HepG2 (cell line): ENCODE results near the gene FARSB. TPM values are rescaled to one million over a fixed set of nuclear protein-coding genes. Genes with fewer than 3 reads are reported as not detected.

ENCODE experiments used
- ATAC-seq: fragments of 200-7000 bp; cut with Tn5 transposase; 3 replicates; pipeline ENCODE4 v1.9.1; 2020; ENCODE audit warnings: mild to moderate bottlenecking, moderate library complexity
- BruUV-seq: library from RNA; stranded (reverse); fragments of 400-500 nt; replicated peaks from 2 replicates; lab custom pipeline; 2021; lab: Mats Ljungman, UMichigan
- CTCF ChIA-PET: fragments of 300-600 bp; formaldehyde crosslinking; extraction: SDS; loops from one replicate; lab custom pipeline; 2021; ENCODE audit warnings: low total read pairs, inconsistent platforms, low intra/inter-chr PET ratio; lab: Yijun Ruan, JAX
- POLR2A ChIA-PET: fragments of 350-600 bp; sonication (Branson Sonifier 250); formaldehyde crosslinking; loops from one replicate; lab custom pipeline; 2020; ENCODE audit warnings: antibody characterized with exemption, inconsistent platforms; lab: Yijun Ruan, JAX
- DNase-seq: peaks from one replicate; pipeline ENCODE4 v3.0.0-alpha.2; 2015; ENCODE audit warnings: low spot score
- FAIRE-seq: peaks from 3 replicates; lab custom pipeline; 2011; peaks lifted over from hg19 to GRCh38; lab: Jason Lieb, UNC
- H2AFZ ChIP-seq: one replicate; pipeline ENCODE4 v1.6.1; 2011; ENCODE audit warnings: low read length, inconsistent platforms
- H3K27ac ChIP-seq: fragments of 300-600 bp; 3 replicates; pipeline ENCODE4 v1.8.0; 2011; ENCODE audit warnings: mixed run types, mild to moderate bottlenecking, mixed read lengths, low read length, inconsistent platforms; ENCODE audit not compliant: insufficient read depth; ENCODE audit errors: extremely low read length
- H3K27me3 ChIP-seq, 2 experiments: fragments of 200-600 bp in 1 of 2; 2 replicates in 1 of 2; 3 replicates in 1 of 2; pipeline versions ENCODE4 v1.6.0 to v1.8.0; 2011; ENCODE audit warnings: low read length in 2 of 2, mild to moderate bottlenecking in 2 of 2, moderate library complexity in 2 of 2, inconsistent platforms in 1 of 2; ENCODE audit not compliant: insufficient read depth in 2 of 2, control insufficient read depth in 1 of 2
- H3K36me3 ChIP-seq, 2 experiments: fragments of 200-600 bp in 1 of 2; replicated peaks in 1 of 2; 2 replicates in 1 of 2; 3 replicates in 1 of 2; pipeline versions ENCODE4 v1.5.1 to v1.8.0; 2011; ENCODE audit warnings: low read length in 2 of 2, inconsistent platforms in 1 of 2; ENCODE audit not compliant: insufficient read depth in 2 of 2, control insufficient read depth in 1 of 2
- H3K4me1 ChIP-seq: 2 replicates; pipeline ENCODE4 v1.5.1; 2012; ENCODE audit warnings: low read length, inconsistent platforms; ENCODE audit not compliant: insufficient read depth
- H3K4me2 ChIP-seq: 2 replicates; pipeline ENCODE4 v1.6.0; 2011; ENCODE audit warnings: low read depth, low read length, inconsistent platforms
- H3K4me3 ChIP-seq, 3 experiments: fragments of 200-600 bp in 1 of 3; sonication (generic), shearing (Covaris generic) in 1 of 3; replicated peaks in 1 of 3; 2 replicates each; pipeline ENCODE4 v1.5.1; 2011 to 2016; ENCODE audit warnings: low read length in 3 of 3, inconsistent platforms in 2 of 3, low read depth in 2 of 3, mild to moderate bottlenecking in 2 of 3, control low read depth in 1 of 3, mixed read lengths in 1 of 3; ENCODE audit not compliant: insufficient read depth in 1 of 3
- H3K79me2 ChIP-seq: one replicate; pipeline ENCODE4 v1.6.1; 2011; ENCODE audit warnings: low read length, inconsistent platforms; ENCODE audit not compliant: insufficient read depth
- H3K9ac ChIP-seq: 2 replicates; pipeline ENCODE4 v1.6.0; 2011; ENCODE audit warnings: mild to moderate bottlenecking, low read depth, low read length, inconsistent platforms; ENCODE audit not compliant: insufficient read depth
- H3K9me3 ChIP-seq: 2 replicates; pipeline ENCODE4 v1.5.1; 2012; ENCODE audit warnings: mild to moderate bottlenecking, low read length
- H4K20me1 ChIP-seq: 2 replicates; pipeline ENCODE4 v1.6.0; 2011; ENCODE audit warnings: inconsistent platforms, mild to moderate bottlenecking, low read length, moderate library complexity; ENCODE audit not compliant: insufficient read depth
- CBFB ChIP-seq: sonication (generic); formaldehyde crosslinking; IDR thresholded peaks from 2 replicates; pipeline ENCODE4 v1.4.0; 2020; ENCODE audit warnings: missing genetic modification reagents
- CCDC6 ChIP-seq: sonication (generic); formaldehyde crosslinking; IDR thresholded peaks from 2 replicates; pipeline ENCODE4 v1.8.1; 2022; ENCODE audit warnings: mild to moderate bottlenecking, missing genetic modification reagents, moderate library complexity
- FOXP4 ChIP-seq: sonication (generic); formaldehyde crosslinking; IDR thresholded peaks from 2 replicates; pipeline ENCODE4 v1.4.0; 2020; ENCODE audit warnings: missing genetic modification reagents
- KAT8 ChIP-seq: IDR thresholded peaks from 2 replicates; pipeline ENCODE4 v1.6.1; 2016; ENCODE audit warnings: missing genetic modification reagents, missing compliant biosample characterization
- KDM6A ChIP-seq: IDR thresholded peaks from 2 replicates; pipeline ENCODE4 v1.6.1; 2016; ENCODE audit warnings: low read depth
- SNAPC5 ChIP-seq: sonication (generic); formaldehyde crosslinking; IDR thresholded peaks from 2 replicates; pipeline ENCODE4 v1.8.1; 2023; ENCODE audit warnings: mild to moderate bottlenecking, missing genetic modification reagents, borderline replicate concordance
- STAG1 ChIP-seq: sonication (generic); formaldehyde crosslinking; IDR thresholded peaks from 2 replicates; pipeline ENCODE4 v1.4.0; 2020; ENCODE audit warnings: missing genetic modification reagents
- TSC22D2 ChIP-seq: sonication (generic); formaldehyde crosslinking; IDR thresholded peaks from 2 replicates; pipeline ENCODE4 v1.5.1; 2020; ENCODE audit warnings: missing genetic modification reagents, mild to moderate bottlenecking, borderline replicate concordance
- ZNF180 ChIP-seq: sonication (generic); formaldehyde crosslinking; IDR thresholded peaks from 2 replicates; pipeline ENCODE4 v1.4.0; 2020; ENCODE audit warnings: low read depth, missing genetic modification reagents, borderline replicate concordance
- ZNF24 ChIP-seq: fragments of 450-650 bp; IDR thresholded peaks from 2 replicates; pipeline ENCODE4 v1.6.1; 2017; ENCODE audit warnings: antibody characterized with exemption, mild to moderate bottlenecking
- ZNF3 ChIP-seq: IDR thresholded peaks from 2 replicates; pipeline ENCODE4 v1.7.0; 2017; ENCODE audit warnings: inconsistent platforms
- ZNF350 ChIP-seq: sonication (generic); formaldehyde crosslinking; IDR thresholded peaks from 2 replicates; pipeline ENCODE4 v1.4.0; 2020; ENCODE audit warnings: mild to moderate bottlenecking, low read depth, missing genetic modification reagents, borderline replicate concordance
- WGBS: methylation state at CpG from one replicate; pipeline ENCODE4 v1.1.6; 2017; ENCODE audit warnings: low lambda C conversion rate; 5-methylcytosine and 5-hydroxymethylcytosine counted together
- in situ Hi-C: cut with HindIII; loops from 2 replicates; pipeline ENCODE4 v1.10.0; 2017; ENCODE audit warnings: low pct_unique_long_range_greater_than_20kb; ENCODE audit not compliant: extremely low pct_ligation_motif_present
- intact Hi-C: fragments of 100-400 bp; cut with micrococcal nuclease; formaldehyde crosslinking; loops from one replicate; pipeline ENCODE4 v1.10.0; 2022; ENCODE audit not compliant: unreplicated experiment
- polyA plus RNA-seq, 8 experiments: library from polyadenylated mRNA; depleted of rRNA in 3 of 8; stranded (reverse) in 7 of 8; unstranded in 1 of 8; fragments of >200 nt; fragmentation: Illumina TruSeq in 4 of 8; extraction: Trizol in 4 of 8; gene quantifications; 2 replicates each; pipeline versions ENCODE4 v1.2.1 to v1.2.3, GENCODE V29; 2011 to 2016; ENCODE audit warnings: low read depth in 4 of 8, missing spikeins in 1 of 8, mixed read lengths in 1 of 8; ENCODE audit not compliant: insufficient read depth in 1 of 8
- total RNA-seq, 5 experiments: library from RNA; depleted of rRNA; stranded (reverse); fragments of >200 nt; fragmentation: Illumina TruSeq; extraction: Trizol; gene quantifications; 2 replicates each; pipeline ENCODE4 v1.2.3, GENCODE V29; 2016; ENCODE audit warnings: low read depth in 1 of 5

Gene FARSB
- total and polyA plus RNA-seq, 2 of the 13 experiments (the other 11 are each of a cell fraction or from before 2014, with no cell fraction given): 23.3 to 45.9 TPM

- H3K27me3 ChIP-seq: no peaks in the 10 kb centered on the region
- ATAC-seq (no peak), DNase-seq (no peak), FAIRE-seq (no peak)
- H3K4me1 ChIP-seq: peaks cover 22% of the 10 kb centered on the region
- H3K4me2 ChIP-seq: no peak overlapping the region
- H3K79me2 ChIP-seq: no peaks in the 10 kb centered on the region
- H4K20me1 ChIP-seq: no peaks in the 10 kb centered on the region
- H3K9ac ChIP-seq: no peak overlapping the region
- intact Hi-C loops: no loop called here
- H3K27ac ChIP-seq: no peak overlapping the region
- H3K36me3 ChIP-seq: peaks cover 6 to 14% of the 10 kb centered on the region in 2 experiments
- no TSS peak for BruUV-seq
- no peak overlapping the region for H2AFZ ChIP-seq
- 94% methylated on average over 7 of the region's 7 CpGs for WGBS
- no peak overlapping the region for H3K4me3 ChIP-seq
- in situ Hi-C loops: no loop called here
- ChIA-PET POLR2A (no interaction called here), CTCF (no interaction called here)
- H3K9me3 ChIP-seq: no peaks in the 10 kb centered on the region
- no peak for TF ChIP-seq CCDC6 (CRISPR knock-in tag)
- TF ChIP-seq SNAPC5: no peak
- TF ChIP-seq ZNF3 (CRISPR knock-in tag): no peak
- no peak for TF ChIP-seq KDM6A
- TF ChIP-seq CBFB (CRISPR knock-in tag): no peak
- no peak for TF ChIP-seq FOXP4
- TF ChIP-seq ZNF350: no peak
- no peak for TF ChIP-seq STAG1
- TF ChIP-seq ZNF180 (CRISPR knock-in tag): no peak
- no peak for TF ChIP-seq KAT8
- no peak for TF ChIP-seq ZNF24
- TF ChIP-seq TSC22D2 (CRISPR knock-in tag): no peak
Observed at GRCh38 chr2:222576171-222577081, 79.5 kb downstream of the FARSB start.
